NCI-H226 (cell line): ENCODE data around the gene HSFX3.
"Not testable (repeated sequence)": the region's sequence is repeated elsewhere in the genome, so short reads cannot be mapped to it uniquely, and the experiment has no call there.

Experiments
- DNase-seq: peaks from one replicate; pipeline ENCODE4 v3.0.0-alpha.2; 2015

Gene HSFX3, protein sequence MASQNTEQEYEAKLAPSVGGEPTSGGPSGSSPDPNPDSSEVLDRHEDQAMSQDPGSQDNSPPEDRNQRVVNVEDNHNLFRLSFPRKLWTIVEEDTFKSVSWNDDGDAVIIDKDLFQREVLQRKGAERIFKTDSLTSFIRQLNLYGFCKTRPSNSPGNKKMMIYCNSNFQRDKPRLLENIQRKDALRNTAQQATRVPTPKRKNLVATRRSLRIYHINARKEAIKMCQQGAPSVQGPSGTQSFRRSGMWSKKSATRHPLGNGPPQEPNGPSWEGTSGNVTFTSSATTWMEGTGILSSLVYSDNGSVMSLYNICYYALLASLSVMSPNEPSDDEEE

DNA sequence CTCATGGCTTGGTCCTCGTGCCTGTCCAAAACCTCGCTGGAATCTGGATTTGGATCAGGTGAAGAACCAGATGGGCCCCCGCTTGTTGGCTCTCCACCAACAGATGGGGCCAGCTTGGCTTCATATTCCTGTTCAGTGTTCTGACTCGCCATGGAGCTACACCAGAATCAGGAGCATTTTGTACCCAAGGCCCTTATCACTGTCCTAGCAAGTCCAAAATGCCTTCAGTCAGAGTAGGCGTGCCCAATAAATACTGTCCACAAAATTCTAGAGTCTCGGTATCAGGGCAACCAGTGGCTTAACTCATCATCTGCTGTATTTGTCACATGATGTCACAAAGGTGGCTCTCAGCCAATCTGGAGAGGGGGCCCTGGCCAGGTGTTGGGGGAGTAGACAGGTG, at the start of gene HSFX3:
TSS of gene HSFX3 (minus strand) at position 224 of the 400 bp plus-strand sequence. CDS start at position 152, 72 bp downstream.
- DNase-seq: not testable (repeated sequence)

DNA sequence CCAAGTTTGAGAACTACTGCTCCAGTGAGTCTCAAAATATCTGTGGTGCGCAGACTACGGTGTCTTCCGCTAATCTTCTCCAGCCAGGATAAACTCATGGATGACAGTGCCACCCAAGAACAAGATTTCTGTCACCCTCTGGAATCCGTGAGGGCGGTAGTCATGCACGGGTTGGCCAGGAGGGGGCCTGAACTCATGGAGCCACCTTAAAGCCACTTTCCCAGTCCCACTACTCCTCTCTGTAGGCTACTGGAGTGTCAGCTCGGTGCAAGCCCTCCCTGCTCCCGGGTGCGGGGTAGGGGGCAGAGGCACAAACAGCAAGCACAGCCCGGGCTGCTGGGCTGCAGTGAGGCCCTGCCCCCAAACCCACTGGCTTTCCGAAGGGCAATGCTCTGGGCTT, 48.9 kb upstream of the HSFX3 start:
- DNase-seq: not testable (repeated sequence)

DNA sequence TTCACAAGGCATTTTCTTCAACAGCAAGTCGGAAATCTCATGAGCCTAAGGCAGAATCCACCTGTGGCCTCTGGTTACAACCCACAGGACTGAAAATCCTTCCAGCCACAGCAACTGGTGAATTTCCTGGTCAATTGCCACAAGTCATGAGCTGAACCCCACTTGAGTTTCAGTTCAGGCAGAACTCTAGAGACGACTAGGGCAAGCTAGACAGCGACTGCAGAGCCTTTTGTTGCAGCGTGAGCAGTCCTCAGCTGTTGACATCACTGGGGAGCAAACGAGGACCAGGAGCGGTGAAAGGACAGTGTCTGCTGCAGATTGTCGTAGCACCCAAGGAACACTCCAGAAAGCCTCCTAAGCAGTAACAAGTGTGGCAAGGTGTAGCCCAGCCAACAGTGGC, 46.2 kb upstream of the HSFX3 start:
- not testable (repeated sequence) for DNase-seq

DNA sequence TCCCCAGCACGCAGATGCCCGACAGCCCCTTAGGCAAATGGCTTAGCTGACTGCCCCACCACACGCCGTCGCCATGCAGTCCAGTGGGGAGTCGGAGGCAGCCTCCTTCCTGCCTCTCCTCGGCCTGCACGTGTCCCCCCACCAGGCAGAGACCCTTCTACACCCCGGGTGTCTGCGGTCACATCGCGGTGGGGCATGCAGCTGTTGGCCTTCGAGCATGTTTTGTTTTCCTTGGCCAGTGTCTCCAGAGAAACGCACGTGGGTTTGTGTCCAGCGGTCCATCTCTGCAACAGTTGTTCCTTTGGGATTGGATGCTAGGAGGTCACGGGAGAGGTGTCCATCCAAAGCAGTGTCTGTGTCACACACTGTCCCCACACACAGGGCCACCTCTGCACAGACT, 45.5 kb upstream of the HSFX3 start, which contains the start of gene HSFX2:
TSS of gene HSFX2 (minus strand) at position 101 of the 400 bp plus-strand sequence. CDS start 614 bp downstream, outside the sequence.
- not testable (repeated sequence) for DNase-seq

DNA sequence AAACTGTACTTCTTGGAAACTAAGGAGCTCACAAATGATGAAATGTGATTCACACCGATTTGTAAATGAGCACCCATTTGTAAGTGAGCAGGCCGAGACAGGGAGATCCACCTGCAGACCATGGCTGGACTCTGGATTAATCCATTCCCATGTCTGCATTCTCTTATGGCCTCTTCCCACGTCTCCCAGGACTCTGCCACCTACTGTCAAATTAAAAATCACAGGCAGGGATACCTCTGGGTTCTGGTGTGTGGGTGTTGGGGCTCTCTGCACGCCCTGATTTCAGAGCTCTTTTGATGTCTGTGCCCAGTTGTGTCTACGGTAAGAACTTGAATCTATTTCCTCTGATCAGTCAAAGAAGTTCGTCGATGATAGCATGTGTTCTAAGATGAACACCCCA, 41.3 kb upstream of the HSFX3 start:
- DNase-seq: not testable (repeated sequence)

DNA sequence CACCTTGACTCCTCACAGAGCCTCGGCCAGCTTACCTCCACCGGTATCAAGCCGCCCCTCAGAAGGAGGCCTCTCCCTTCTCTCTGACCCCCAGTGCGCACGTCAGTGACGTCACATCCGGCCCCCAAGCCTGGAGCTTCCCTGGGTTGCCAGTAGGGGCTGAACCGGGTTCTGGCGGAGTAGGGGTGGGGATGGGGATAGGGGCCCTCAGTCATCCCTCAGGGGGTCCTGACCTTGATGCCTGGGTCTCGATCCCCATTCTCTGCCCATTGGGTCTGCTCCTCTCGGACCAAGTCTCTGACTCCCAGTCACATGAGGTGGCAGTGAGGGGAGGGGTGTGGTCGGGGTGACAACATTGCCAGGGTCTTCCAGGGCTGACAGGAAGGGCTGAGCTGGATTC, 37.6 kb upstream of the HSFX3 start, which contains the start of gene MAGEA9B:
TSS of gene MAGEA9B (minus strand) at position 101 of the 400 bp plus-strand sequence. CDS start 4,280 bp downstream, outside the sequence.
- DNase-seq: not testable (repeated sequence)

DNA sequence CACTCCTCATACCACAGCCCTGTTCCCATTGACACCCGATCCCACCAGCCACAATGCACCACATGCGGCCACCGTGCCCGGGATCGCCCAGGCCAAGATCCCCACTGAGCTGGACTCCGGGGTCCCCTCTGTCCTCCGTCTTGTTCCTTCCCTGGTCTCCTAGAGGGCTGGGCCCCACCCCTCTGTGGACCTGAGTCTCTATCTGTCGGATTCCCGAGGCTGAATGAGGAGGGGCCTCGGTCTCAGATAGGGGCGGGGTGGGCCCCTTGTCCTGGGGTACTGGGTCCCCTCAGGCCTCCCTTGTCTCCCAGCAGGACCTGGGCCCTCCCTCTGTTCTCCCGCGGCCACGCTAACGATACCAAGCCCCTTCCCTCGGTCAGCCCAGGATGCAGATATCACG, 35.9 kb upstream of the HSFX3 start:
- not testable (repeated sequence) for DNase-seq

DNA sequence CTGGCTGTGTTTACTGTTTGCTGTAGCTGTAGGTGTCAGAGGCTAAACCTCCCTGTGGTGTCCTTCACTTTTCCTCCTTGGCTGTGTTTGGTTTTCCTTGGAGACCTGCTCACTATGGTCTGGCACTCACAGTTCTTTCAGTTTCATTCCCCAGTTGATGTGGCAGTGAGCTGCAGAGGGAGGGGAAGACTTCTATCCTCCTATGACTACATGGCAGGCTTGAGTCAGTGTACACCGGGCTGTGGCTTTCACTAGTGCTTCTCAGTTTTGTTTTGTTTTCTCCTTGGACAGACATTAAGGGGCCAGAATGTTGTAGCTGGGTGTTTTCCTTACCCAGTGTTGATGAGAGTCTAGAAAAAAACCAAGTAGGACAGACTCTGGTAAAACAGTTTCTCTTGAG, 23.7 kb upstream of the HSFX3 start:
- DNase-seq: not testable (repeated sequence)

DNA sequence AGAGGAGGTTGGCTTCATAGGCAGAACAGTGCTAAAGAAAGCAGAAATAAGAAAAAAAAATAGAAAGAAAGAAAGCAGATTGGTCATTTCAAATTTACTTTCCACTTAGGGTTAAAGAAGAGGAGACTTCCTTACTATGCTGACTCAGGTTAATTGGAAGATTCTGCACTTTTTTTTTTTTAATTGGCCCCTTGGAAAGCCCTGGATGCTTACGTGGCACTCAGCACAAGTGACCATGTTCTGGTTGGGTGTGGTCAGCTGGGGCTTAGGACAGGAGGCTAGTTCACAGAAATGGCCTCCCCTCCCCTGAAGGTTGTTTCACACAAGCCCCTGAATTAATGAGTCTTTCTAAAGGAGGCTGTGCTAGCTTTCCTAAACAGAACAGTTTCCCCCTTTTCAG, 23.0 kb upstream of the HSFX3 start:
- DNase-seq: no peak

DNA sequence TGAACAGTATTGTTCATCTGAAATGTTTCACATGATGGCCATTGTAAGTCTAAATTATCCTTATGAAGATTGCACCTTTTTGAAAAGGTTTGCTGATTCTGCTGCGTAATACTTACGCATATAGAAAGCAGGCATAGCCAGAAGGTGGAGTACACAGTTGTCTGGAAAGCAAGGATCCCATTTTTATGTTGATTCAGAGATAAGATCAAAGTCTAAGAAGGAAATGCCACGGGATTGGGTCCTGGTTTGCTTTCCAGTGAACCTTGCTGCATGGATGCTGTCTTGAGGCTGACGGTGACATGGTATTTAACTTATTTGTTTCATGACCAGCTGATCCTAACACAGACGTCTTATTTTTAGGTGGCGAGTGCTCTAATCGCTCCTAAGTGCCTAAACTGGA, 22.0 kb upstream of the HSFX3 start:
- no peak for DNase-seq

DNA sequence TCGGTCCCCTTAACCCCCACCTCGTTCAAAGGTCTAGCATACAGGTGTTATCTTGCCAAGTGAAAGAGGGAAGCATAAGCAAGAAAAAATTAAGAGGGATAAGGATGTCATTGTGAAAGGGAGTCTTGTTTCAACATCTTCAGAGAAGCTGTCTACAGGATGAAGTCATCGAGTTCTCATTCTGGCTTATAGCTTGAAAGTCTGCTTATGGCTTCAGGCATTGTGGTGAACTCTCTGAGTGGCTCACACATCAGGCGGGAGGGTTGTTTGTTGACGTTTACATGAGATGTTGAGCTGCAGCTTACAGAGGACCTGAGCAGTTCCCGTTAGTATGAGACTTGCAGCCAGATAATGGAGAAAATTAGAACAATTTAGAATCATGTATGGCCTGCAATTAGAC, 20.9 kb upstream of the HSFX3 start:
- DNase-seq: peak; percentile 47

DNA sequence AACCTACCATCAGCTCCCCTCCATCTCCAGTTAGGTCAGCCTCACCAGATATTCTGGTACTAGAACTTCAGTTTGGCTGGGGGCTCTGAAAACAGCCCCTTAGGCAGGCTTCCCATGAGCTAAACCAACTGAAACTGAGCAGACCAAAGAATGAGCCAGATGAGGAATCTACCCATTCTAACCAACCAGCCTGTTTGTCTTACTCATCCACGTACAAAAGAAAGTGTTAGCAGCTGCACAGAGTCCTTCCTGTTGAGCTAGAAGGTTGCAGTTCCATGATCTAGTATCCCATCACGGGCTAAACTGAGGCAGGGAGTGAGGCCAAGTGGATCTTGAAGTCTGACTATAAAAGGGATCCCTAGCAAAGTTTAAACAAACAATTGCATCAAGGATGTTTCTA, 20.0 kb upstream of the HSFX3 start:
- DNase-seq: no peak

DNA sequence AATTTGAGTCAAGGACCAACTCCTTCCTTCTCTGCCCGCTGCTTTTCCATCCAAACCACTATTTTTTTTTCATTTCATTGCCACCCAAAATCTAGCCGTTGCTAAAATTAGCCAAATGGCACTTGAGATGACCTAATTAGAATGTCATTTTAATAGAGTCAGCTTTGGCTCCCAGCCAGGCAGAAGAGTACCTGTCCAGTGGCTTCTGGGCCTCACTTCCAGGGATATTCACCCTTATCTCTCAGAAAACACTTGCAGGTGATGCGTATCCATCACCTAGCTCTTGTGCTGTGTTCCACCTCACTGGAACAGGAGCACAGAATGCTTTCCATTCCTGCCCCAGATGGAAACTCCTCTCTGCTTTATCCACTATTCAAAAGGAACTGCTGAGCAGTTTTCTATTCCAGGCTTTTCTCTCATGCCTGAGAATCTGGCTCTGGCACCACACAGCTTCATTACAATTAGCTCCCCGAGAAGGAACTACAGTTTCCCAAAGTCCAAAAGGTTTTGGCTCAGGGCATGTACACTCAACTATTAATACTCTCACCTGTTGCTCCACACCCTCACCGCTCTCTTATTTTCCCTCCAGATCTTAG, 19.1 kb upstream of the HSFX3 start:
- DNase-seq: no peak

DNA sequence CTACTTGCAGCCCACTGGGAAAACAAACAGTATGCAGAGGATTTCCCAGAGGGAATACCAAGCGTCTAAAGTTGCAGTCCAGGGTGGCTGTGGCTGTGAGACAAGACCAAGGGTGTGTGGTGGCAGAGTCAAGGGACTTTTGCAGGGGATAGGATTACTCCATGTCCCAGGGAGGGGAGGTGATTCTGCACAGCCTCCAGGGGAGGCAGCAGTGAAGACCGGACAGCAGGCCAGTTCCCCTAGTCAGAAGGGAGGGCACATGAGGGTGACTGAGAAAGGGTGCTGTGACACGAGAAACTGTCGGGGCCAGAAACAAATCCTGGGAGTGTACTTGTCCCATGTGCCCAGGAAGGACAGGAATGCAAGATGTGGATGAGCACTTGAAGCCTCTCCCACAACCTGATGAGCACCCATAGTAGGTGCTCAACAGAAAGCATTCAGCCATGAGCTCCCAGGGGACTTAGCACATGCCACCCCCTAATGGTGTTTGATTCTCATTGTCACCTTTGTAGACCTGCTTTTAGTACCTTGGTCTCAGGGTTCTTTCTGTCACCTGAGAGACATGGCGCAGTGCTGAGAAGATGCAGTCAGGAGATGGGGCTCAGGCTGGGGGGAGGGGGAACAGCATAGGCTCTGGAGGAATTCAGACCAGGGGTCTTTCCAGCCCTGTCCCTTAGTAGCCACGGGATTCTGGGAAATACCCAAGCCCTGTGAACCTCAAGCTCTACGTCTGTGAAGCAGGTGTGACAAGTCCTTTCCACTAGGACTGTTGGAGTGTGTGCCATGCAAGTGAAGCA, 18.1 kb upstream of the HSFX3 start:
- no peak for DNase-seq

DNA sequence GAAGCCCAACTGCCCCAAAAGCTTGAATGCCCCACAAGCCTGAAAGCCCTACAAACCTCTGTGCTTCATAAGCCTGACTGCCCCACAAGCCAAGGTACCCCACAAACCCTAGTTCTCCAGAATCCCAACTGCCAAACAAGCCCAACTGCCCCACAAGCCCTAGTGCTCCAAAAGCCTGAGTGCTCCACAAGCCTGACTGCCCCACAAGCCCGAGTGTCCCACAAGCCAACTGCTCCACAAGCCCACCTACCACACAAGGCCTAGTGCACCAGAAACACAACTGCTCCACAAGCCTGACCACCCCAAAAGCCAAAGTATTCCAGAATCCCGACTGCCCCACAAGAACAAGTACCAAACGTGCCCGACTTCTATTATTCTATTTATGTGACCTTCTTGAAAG, 13.6 kb upstream of the HSFX3 start:
- no peak for DNase-seq

DNA sequence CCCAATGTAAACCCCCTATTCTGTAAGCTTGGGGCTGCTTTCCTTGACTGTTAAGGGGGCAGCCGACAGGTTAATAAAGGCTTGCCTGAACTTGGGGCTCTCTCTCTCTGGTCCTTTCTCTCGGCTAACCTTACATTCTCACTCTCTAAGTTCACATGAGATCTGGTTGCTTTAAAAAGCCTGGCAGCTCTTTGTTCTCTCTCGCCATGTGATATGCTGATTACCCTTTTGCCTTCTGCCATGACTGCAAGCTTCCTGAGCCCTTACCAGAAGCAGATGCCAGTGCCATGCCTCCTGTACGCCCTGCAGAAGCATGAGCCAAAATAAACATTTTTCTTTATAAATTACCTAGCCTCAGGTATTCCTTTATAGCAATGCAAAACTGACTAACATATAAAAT, 5.5 kb upstream of the HSFX3 start:
- DNase-seq: not testable (repeated sequence)

DNA sequence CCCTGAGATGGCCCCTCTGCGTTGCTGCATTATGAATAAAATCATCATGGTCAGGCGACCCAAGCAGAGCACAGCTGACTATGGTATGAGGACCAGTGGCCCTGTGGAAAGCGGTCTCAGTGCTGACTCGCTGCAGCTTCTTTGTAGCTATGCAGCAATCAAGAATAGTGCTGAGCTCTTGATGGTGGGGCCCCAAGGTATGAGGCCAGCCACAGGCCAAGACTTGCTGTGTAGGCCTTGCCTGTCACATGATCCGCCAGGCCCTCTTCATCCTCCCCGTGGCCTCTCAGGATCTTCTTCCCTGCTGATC, 2.2 kb upstream of the HSFX3 start:
- DNase-seq: not testable (repeated sequence)

DNA sequence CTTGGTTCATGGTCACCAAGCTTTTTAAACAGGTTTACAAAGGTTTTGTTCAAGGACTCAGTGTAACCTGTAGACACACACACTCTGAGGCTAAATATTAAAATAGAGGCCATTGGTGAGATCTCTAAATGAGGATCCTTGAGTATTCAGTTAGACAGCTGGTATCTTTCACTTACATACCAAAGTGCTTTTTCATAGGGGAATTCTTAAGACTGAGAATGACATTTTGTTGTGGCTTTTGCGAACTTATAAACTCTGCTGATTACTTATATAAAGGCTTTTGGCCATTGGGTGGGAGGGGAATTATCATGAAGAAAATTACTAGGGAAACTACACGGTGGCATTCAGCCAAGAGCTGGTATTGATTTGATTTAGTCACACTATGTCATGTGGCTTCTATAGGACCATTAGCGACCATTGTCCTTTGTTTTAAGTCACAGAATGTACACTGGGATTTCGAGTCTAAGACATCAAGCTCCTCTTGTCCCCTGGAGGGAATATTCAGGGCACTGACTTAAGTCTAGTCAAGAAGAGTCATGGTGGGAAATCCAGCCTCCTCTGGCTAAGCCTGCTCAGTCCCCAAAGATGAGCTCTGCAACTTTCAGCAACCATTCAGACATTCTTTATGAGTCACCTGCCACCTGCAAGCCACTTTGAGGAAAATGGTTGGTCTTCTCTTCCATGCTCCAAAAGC, 1.7 kb upstream of the HSFX3 start:
- not testable (repeated sequence) for DNase-seq

DNA sequence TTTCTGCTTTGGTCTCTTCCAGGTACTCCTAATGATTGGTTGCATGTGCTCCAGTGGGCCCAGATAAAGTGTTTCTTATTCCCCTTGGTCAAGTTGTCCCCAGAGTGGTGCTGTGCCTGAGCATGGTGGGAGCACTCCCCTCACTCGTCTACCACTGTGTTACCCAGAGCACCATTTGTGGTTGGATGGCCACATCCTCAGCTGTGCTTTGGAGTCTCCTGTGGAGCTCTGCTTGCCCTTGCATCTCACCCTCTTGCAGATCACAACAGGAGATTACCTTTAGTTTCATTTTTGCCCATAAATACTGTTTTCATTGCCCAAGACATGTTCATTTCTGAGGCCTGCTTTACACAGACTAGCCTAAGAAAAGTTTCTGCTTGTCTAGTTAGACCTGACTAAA, 730 bp upstream of the HSFX3 start:
- not testable (repeated sequence) for DNase-seq

DNA sequence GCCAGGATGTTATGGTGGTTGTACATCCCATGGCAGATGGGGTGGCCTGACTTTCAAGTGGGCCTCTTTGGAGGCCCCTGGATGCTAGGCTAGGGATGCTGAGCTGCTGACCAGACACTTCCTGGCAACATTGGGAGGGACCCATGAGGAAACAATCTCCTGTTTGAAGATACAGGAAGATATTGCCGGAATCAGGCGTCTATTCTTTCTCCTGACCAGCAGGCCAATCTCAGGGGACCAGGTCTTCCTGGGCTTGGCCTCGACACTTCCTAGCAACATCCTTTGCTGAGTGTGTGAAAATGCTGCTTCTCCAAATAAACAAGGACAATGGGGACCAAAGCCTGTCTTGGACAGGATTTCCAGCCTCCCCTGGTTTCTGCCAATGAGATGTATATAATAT, 1.9 kb downstream of the HSFX3 start:
- DNase-seq: not testable (repeated sequence)

DNA sequence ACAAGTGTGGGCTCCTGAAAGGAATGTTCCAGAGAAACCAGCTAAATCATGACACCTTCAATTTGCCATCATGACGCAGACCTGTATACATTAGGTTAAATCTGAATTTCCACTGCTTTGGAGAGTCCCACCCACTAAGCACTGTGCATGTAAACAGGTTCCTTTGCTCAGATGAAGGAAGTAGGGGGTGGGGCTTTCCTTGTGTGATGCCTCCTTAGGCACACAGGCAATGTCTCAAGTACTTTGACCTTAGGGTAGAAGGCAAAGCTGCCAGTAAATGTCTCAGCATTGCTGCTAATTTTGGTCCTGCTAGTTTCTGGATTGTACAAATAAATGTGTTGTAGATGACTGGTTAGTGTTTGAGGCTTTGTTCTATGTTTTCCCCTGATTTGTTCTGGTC, 2.8 kb downstream of the HSFX3 start:
- not testable (repeated sequence) for DNase-seq

DNA sequence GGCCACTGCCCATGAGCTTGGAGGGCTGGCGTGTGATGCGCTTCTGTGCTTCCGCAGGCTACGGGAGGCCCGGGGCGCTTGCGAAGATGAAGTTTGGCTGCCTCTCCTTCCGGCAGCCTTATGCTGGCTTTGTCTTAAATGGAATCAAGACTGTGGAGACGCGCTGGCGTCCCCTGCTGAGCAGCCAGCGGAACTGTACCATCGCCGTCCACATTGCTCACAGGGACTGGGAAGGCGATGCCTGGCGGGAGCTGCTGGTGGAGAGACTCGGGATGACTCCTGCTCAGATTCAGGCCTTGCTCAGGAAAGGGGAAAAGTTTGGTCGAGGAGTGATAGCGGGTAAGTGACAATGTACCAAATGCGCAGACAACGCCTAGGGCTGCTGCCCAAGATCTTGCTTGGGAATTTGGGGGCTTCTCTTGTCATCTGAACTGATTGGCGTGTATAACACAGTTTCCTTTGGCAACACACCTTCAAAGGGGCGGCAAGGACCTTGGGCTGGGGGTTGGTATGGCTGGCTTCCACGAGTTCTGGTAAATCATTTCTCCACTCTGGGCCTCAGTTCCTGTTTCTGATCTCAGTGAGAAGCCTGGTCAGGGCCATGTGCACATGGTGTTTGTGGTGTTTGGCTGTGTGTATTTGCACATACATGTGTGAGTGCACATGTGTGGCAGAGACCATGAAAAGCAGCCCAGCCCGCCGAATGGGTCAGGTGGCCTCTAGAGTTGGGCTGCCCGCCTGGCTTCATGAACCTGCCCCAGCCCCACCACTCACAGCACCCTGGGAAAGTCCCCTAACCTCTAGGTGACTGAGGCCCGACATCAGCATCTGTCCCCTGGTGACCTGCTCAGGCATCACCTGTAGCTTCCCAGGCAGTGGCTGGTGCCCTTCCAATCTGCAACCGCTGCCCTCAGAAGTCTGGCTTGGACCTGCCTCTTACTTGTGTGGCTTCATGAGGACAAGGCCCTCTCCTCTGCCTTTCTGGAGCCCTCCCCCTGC, 3.9 kb downstream of the HSFX3 start:
- not testable (repeated sequence) for DNase-seq
